ENCODE results near the gene PROSER3. TPM values are rescaled to one million over a fixed set of nuclear protein-coding genes. Genes with fewer than 3 reads are reported as not detected.

PROSER3 gene
- total and polyA plus RNA-seq, 12 donors: 5.5 to 14.7 (median 9.2) TPM

GRCh38 chr19:35731779-35732405 is 26.1 kb upstream of the PROSER3 start:
- Histone ChIP-seq H3K4me1 (no peaks in the 10 kb centered on the region), H3K36me3 (peaks cover 8 to 100% (median 78%) of the 10 kb centered on the region in 9 donors), H3K27ac (no peak overlapping the region), H3K9me3 (no peaks in the 10 kb centered on the region), H3K4me3 (no peak overlapping the region), H3K27me3 (no peaks in the 10 kb centered on the region)
- no peak for TF ChIP-seq CTCF (IDR thresholded peaks at IDR 0.05)
- ATAC-seq (no peak), DNase-seq (no peak)
- 80 to 87% methylated on average over 21 of the region's 21 CpGs for WGBS, 2 donors
- intact Hi-C loops (cut with DNase I): no loop called here

GRCh38 chr19:35732540-35733179 is 25.3 kb upstream of the PROSER3 start:
- intact Hi-C loops (cut with DNase I): no loop called here
- Histone ChIP-seq H3K4me1 (no peaks in the 10 kb centered on the region), H3K27ac (no peak overlapping the region), H3K27me3 (no peaks in the 10 kb centered on the region), H3K4me3 (no peak overlapping the region), H3K36me3 (peaks cover under 1 to 100% (median 70%) of the 10 kb centered on the region in 9 donors), H3K9me3 (no peaks in the 10 kb centered on the region)
- WGBS, 2 donors: 88 to 89% methylated on average over 23 to 25 of the region's 25 CpGs
- ATAC-seq: peak in 1 of 8 donors; percentile 6
- no peak for DNase-seq
- no peak for TF ChIP-seq CTCF (IDR thresholded peaks at IDR 0.05)

GRCh38 chr19:35733180-35734125 is 24.5 kb upstream of the PROSER3 start:
- ATAC-seq (no peak), DNase-seq (no peak)
- H3K27me3 ChIP-seq: no peaks in the 10 kb centered on the region
- H3K36me3 ChIP-seq: peaks cover 0 to 100% (median 65%) of the 10 kb centered on the region in 9 donors
- 88 to 91% methylated on average over 33 to 35 of the region's 35 CpGs for WGBS, 2 donors
- H3K9me3 ChIP-seq: no peaks in the 10 kb centered on the region
- H3K27ac ChIP-seq: no peak overlapping the region
- H3K4me3 ChIP-seq: no peak overlapping the region
- no peak for TF ChIP-seq CTCF (IDR thresholded peaks at IDR 0.05)
- H3K4me1 ChIP-seq: no peaks in the 10 kb centered on the region
- intact Hi-C loops (cut with DNase I): no loop called here

- H3K4me3 ChIP-seq: no peak overlapping the region
- H3K36me3 ChIP-seq: peaks cover 0 to 100% (median 57%) of the 10 kb centered on the region in 9 donors
- TF ChIP-seq CTCF (IDR thresholded peaks at IDR 0.05): no peak
- no peak overlapping the region for H3K27ac ChIP-seq
- WGBS, 2 donors: 94 to 95% methylated on average over 8 of the region's 8 CpGs
- DNase-seq (no peak), ATAC-seq (no peak)
- intact Hi-C loops (cut with DNase I): no loop called here
- H3K27me3 ChIP-seq: no peaks in the 10 kb centered on the region
- H3K9me3 ChIP-seq: no peaks in the 10 kb centered on the region
- peaks cover 0 to 2% (median 0%) of the 10 kb centered on the region in 9 donors for H3K4me1 ChIP-seq
Observed at GRCh38 chr19:35734273-35734672, 23.7 kb upstream of the PROSER3 start.
